ENCODE measurements around the gene CAST.

CAST gene

DNA sequence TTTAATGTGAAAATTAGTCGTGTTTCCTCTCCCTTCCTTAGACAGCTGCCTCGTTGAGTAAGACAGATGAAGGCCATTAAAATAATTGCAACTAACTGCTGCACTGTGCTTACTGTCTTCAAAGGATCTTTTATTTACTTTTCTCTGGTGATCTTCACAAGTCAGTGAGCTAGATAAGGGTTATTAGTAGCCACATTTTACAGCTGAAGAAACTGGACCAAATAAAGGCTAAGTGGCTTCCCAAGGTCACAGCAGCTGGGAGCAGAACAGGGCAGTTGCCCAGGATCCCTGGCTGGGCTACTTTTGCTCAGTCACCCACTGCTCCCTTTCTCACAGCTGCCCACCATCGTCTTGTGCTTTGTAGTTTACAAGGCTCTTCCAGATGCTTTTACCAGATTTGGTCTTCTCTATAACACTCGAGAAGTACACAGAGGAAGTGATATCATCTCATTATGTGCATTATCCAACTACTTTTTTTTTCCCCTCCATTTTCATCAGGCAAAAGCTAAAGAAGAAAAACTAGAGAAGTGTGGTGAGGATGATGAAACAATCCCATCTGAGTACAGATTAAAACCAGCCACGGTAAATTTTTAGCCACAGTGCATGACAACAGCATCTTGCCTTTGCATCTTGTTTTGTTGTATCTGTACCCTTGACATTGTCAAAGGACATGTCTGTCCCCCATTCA, 83.8 kb downstream of the CAST start:
- peaks cover 30% of the 10 kb centered on the region for H3K36me3 ChIP-seq (ENCODE audit: control insufficient read depth, low read length)
- H4K20me1 ChIP-seq (ENCODE audit: control insufficient read depth, insufficient read depth, low read depth, low read length), result no peaks in the 10 kb centered on the region
- no peaks in the 10 kb centered on the region for H3K9me2 ChIP-seq (replicated peaks; ENCODE audit: control insufficient read depth, low read length)
- no peak overlapping the region for H3K4me3 ChIP-seq (ENCODE audit: low read length)
- H3K4me2 ChIP-seq (ENCODE audit: low read length), result no peak overlapping the region
- no peaks in the 10 kb centered on the region for H3K27me3 ChIP-seq (ENCODE audit: control insufficient read depth, low read length)
- TF ChIP-seq EZH2phosphoT487 (IDR thresholded peaks at IDR 0.05; ENCODE audit: borderline replicate concordance, low read length), result no peak
- TF ChIP-seq, protein P1, sequence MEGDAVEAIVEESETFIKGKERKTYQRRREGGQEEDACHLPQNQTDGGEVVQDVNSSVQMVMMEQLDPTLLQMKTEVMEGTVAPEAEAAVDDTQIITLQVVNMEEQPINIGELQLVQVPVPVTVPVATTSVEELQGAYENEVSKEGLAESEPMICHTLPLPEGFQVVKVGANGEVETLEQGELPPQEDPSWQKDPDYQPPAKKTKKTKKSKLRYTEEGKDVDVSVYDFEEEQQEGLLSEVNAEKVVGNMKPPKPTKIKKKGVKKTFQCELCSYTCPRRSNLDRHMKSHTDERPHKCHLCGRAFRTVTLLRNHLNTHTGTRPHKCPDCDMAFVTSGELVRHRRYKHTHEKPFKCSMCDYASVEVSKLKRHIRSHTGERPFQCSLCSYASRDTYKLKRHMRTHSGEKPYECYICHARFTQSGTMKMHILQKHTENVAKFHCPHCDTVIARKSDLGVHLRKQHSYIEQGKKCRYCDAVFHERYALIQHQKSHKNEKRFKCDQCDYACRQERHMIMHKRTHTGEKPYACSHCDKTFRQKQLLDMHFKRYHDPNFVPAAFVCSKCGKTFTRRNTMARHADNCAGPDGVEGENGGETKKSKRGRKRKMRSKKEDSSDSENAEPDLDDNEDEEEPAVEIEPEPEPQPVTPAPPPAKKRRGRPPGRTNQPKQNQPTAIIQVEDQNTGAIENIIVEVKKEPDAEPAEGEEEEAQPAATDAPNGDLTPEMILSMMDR (IDR thresholded peaks at IDR 0.05; ENCODE audit: low read depth, low read length, poor library complexity, severe bottlenecking), result no peak
- no peaks in the 10 kb centered on the region for H3K9me3 ChIP-seq (ENCODE audit: control insufficient read depth, insufficient read depth, low read length)
- no peaks in the 10 kb centered on the region for H3F3A ChIP-seq (ENCODE audit: control insufficient read depth, insufficient read depth)
- H3K4me1 ChIP-seq (ENCODE audit: control insufficient read depth, low read length), result no peaks in the 10 kb centered on the region
- no peaks in the 10 kb centered on the region for H3K79me2 ChIP-seq (ENCODE audit: control insufficient read depth, low read length)
- H3K27ac ChIP-seq (ENCODE audit: low read depth, low read length), result no peak overlapping the region

DNA sequence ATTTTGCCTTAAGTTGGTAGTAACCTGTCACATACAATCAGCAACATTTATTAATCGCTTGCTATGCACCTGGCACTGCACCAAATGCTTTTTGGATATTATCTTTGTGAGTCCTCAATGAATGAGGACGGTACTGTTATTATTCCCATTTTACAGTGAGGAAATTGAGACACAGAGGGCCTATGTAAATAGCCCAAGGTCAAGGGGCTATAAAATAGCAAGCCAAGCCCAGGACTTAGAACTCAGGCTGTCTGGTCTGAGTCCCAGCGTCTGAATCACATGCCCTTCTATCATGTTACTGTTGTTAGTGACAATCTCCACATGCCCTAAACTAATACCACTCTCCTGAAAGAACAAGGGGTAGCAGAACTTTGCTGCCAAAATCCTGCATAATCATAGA, 85.5 kb downstream of the CAST start:
- Histone ChIP-seq H3K36me3 (ENCODE audit: control insufficient read depth, low read length) (peaks cover 19% of the 10 kb centered on the region), H3K27me3 (ENCODE audit: control insufficient read depth, low read length) (no peaks in the 10 kb centered on the region)

DNA sequence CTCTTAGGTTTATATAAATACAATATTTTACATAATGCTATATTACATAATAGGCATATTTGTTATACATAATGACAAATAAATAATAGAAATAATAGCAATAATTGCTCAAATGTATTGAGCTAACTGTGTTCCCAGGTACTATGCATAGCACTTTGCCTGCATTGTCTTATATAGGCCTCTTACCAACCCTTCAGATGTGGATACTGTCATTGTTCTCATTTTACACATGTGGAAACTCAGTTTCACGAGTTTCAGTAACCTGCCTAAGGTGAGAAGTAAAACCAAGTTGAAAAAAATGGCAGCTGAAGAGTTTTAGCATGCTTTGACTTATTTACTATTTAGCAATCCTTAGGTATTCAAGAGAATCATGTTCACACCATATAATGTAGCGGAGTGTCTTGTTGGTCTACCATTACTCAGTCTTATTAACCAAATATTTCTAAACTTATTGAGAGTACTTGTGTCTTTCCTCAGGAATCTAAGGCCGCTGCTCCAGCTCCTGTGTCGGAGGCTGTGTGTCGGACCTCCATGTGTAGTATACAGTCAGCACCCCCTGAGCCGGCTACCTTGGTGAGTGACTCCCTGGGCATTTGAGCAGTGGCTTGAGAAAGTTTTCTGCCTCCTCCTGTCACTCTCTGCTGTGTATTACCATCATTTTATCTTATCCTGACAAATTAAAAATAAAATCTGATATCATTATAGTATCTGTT, 88.1 kb downstream of the CAST start:
- Histone ChIP-seq H3K9me2 (replicated peaks; ENCODE audit: control insufficient read depth, low read length) (no peaks in the 10 kb centered on the region), H3K79me2 (ENCODE audit: control insufficient read depth, low read length) (no peaks in the 10 kb centered on the region), H3K4me3 (ENCODE audit: low read length) (no peak overlapping the region), H3K36me3 (ENCODE audit: control insufficient read depth, low read length) (peaks cover 23% of the 10 kb centered on the region), H3K9me3 (ENCODE audit: control insufficient read depth, insufficient read depth, low read length) (no peaks in the 10 kb centered on the region), H3K27me3 (ENCODE audit: control insufficient read depth, low read length) (no peaks in the 10 kb centered on the region), H3K4me1 (ENCODE audit: control insufficient read depth, low read length) (no peaks in the 10 kb centered on the region), H3F3A (ENCODE audit: control insufficient read depth, insufficient read depth) (no peaks in the 10 kb centered on the region; the same call in 1 of the 2 replicates), H4K20me1 (ENCODE audit: control insufficient read depth, insufficient read depth, low read depth, low read length) (no peaks in the 10 kb centered on the region), H3K4me2 (ENCODE audit: low read length) (no peak overlapping the region), H3K27ac (ENCODE audit: low read depth, low read length) (no peak overlapping the region)
- no peak for TF ChIP-seq EZH2phosphoT487 (IDR thresholded peaks at IDR 0.05; ENCODE audit: borderline replicate concordance, low read length)
- TF ChIP-seq, protein P1 (IDR thresholded peaks at IDR 0.05; ENCODE audit: low read depth, low read length, poor library complexity, severe bottlenecking), result no peak

More for the DNA sequence above, 85.5 kb downstream of the CAST start:
- Histone ChIP-seq H4K20me1 (ENCODE audit: control insufficient read depth, insufficient read depth, low read depth, low read length) (no peaks in the 10 kb centered on the region), H3K4me1 (ENCODE audit: control insufficient read depth, low read length) (no peaks in the 10 kb centered on the region), H3K79me2 (ENCODE audit: control insufficient read depth, low read length) (no peaks in the 10 kb centered on the region), H3K9me2 (replicated peaks; ENCODE audit: control insufficient read depth, low read length) (no peaks in the 10 kb centered on the region), H3K9me3 (ENCODE audit: control insufficient read depth, insufficient read depth, low read length) (no peaks in the 10 kb centered on the region), H3K4me2 (ENCODE audit: low read length) (no peak overlapping the region), H3F3A (ENCODE audit: control insufficient read depth, insufficient read depth) (no peaks in the 10 kb centered on the region; the same call in 1 of the 2 replicates), H3K27ac (ENCODE audit: low read depth, low read length) (no peak overlapping the region), H3K4me3 (ENCODE audit: low read length) (no peak overlapping the region)
- TF ChIP-seq, protein P1 (IDR thresholded peaks at IDR 0.05; ENCODE audit: low read depth, low read length, poor library complexity, severe bottlenecking), result no peak
- no peak for TF ChIP-seq EZH2phosphoT487 (IDR thresholded peaks at IDR 0.05; ENCODE audit: borderline replicate concordance, low read length)
